EL (cell line): ENCODE measurements around the gene USP6NL.

ENCODE experiments used
- DNase-seq: peaks from one replicate; pipeline ENCODE4 v3.0.0-alpha.2; 2016

Gene USP6NL

GRCh38 chr10:11615396-11615795, 3.9 kb upstream of the USP6NL start:
- no peak for DNase-seq

GRCh38 chr10:11612021-11613001, 861 bp upstream of the USP6NL start:
- no peak for DNase-seq

- DNase-seq = peak; percentile 53
Observed at GRCh38 chr10:11610826-11611247, 613 bp downstream of the USP6NL start.

- DNase-seq = no peak
Observed at GRCh38 chr10:11610166-11610825, 1.2 kb downstream of the USP6NL start.

GRCh38 chr10:11609492-11610093, 1.9 kb downstream of the USP6NL start:
- no peak for DNase-seq

GRCh38 chr10:11609052-11609451, 2.4 kb downstream of the USP6NL start:
- no peak for DNase-seq

GRCh38 chr10:11608159-11609013, 3.1 kb downstream of the USP6NL start:
- no peak for DNase-seq

- DNase-seq = no peak
Observed at GRCh38 chr10:11605807-11606408, 5.5 kb downstream of the USP6NL start.

- no peak for DNase-seq
Observed at GRCh38 chr10:11604865-11605650, 6.4 kb downstream of the USP6NL start.

GRCh38 chr10:11603741-11604140, 7.7 kb downstream of the USP6NL start:
- no peak for DNase-seq

GRCh38 chr10:11602919-11603523, 8.4 kb downstream of the USP6NL start:
- DNase-seq = no peak

- DNase-seq = no peak
Observed at GRCh38 chr10:11602358-11602757, 9.1 kb downstream of the USP6NL start.

- no peak for DNase-seq
Observed at GRCh38 chr10:11601670-11602069, 9.8 kb downstream of the USP6NL start.

- DNase-seq = no peak
Observed at GRCh38 chr10:11600280-11600679, 11.2 kb downstream of the USP6NL start.

GRCh38 chr10:11598712-11599397, 12.6 kb downstream of the USP6NL start:
- no peak for DNase-seq

- DNase-seq = no peak
Observed at GRCh38 chr10:11597470-11597869, 14.0 kb downstream of the USP6NL start.

GRCh38 chr10:11595395-11595692, 16.1 kb downstream of the USP6NL start:
- peak; percentile 65 for DNase-seq

- DNase-seq = no peak
Observed at GRCh38 chr10:11594589-11595394, 16.7 kb downstream of the USP6NL start.

- no peak for DNase-seq
Observed at GRCh38 chr10:11593612-11594011, 17.8 kb downstream of the USP6NL start.

- no peak for DNase-seq
Observed at GRCh38 chr10:11589738-11590137, 21.7 kb downstream of the USP6NL start.
